HS-27A (cell line): ENCODE results near the gene RASA1.

Experiments used
- DNase-seq: peaks from one replicate; pipeline ENCODE4 v3.0.0-alpha.2; 2012; ENCODE audit warnings: low read depth, missing footprints

RASA1 gene

DNA sequence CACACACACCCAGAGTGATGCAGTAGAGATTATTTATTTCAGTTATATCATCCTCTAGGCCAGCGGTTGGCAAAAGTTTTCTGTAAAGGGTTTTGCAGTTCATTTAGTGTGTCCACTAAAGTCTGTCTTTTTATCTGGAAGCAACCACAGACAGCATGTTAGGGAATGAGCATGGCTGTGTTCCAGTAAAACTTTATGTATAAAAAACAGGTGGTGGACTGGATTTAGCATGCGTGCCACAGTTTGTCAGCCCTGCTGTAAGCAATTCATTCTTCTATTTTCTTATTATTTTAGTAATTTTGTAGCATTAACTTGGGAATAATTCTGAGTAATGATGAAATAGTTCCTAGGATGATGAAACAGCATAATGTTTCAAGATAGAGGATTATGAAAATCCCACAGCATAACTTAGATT lies 93.4 kb downstream of the RASA1 start:
- no peak for DNase-seq

DNA sequence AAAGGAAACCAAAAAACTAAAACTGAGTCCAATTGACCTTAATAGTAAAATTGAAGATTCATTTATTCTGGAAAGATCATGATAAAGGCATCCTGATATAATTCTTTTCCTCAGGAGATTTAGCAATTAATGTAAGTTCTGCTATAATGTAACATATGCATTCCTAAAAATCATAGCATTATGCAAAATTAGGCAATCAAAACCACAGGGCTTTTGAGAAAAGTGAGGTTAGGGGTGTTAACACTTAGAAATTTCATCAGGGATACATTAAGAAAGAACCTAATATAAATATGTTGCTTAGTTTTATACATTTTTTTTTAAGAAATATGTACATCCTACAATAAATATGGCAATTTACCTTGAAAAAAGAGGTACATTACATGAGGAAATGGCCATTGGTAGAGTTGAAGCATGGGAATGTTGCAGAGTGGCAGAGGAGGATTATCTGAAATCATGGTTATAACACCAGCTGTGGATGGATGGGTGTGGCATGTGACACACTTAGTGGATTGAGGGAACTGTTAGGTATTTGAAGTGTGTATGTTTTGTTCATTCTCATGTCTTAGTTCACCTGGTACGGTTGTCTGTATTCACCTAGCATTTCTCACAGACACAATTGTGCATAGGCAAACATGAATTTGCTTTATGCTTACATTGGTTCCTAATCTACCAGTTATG lies 94.0 kb downstream of the RASA1 start:
- DNase-seq: no peak

DNA sequence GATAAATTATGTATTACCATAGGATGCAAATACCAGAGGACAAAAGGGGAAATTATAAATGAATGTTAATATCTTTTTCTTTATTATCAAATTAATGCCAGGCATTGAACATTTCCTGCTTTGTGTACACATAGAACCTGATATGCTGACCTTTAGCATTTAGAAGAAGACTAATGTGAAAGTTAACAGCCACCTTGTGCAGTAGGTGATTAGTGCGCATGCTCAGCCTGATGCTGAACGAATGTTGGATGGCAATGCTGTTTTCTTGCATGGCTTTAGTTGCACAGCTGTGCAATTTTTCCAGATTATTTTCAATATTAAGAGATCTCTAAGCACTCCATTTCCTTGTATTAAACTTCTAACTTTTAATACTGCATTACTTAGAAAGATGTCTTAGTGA lies 99.6 kb downstream of the RASA1 start:
- DNase-seq: no peak

DNA sequence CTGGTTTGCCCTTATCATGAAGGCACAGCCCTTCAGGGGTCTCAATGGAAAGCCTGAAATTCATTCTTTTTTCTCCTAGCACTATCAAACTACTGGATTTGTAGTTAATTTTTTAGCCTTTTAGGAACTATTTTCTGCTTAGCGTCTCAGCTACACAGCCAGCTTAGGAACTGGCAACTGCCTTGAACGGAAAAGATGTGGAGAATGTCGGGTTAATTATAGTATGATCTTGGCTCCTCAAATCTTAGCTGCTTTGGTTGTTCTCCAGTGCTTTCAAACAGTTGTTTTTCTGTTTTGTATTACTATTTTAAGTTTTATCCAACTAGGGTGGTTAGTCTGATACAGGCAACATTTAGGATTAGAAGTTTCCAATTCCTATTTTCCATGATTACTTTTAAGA lies 100.9 kb downstream of the RASA1 start:
- no peak for DNase-seq

DNA sequence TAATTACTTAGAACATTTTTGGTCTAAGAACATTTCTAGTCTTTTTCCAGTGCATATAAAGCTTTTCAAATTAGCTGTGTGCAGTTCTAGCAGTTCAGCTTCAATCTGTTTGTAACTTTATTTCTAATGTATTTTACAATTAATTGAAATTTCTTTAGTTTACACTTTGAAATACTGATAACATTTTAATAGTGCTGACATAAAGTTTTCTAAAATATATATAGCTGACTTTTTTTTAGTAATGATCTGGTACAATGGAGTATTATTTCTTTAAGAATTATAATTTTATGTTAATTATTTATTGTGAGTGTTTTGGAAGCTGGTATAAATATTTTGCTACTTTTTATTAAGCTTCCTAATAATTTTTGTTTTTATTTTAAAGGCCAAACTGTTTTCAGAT lies 101.7 kb downstream of the RASA1 start:
- DNase-seq: no peak

DNA sequence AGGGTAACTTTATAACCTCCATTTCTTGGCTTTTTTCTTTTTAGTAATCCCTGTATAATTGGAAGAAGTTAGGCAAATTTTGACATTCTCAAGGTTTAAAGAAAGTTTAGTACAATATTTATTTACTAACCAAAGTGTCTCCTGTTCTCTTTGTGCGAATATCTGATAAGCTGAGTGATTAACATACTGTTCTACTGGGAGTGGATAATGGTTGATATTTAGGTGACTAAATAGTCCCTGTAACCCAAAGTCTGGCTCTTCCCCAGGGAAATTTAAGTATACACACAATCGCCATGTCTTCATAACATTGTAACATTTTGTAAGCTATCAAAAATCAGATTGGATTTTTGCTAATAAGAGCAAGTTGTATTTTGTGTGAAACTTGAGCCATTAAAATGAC lies 105.0 kb downstream of the RASA1 start:
- DNase-seq: no peak

DNA sequence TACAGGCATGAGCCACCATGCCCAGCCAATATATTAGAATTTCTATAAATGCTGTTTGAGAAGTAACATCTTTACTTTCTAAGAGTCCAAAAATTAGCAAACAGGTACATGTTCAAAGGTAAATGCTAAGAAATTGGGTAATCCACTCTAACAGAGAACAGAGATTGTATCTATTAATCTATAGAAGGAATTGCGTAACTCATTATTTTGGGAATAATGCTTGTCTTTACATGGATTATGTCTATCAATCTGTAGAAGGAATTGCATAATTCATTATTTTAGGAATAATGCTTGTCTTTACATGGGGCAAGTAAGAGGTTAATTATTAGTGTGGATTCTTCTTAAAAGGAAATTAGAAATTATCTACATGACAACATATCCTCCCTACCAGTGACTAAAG lies 114.5 kb downstream of the RASA1 start:
- DNase-seq: no peak

DNA sequence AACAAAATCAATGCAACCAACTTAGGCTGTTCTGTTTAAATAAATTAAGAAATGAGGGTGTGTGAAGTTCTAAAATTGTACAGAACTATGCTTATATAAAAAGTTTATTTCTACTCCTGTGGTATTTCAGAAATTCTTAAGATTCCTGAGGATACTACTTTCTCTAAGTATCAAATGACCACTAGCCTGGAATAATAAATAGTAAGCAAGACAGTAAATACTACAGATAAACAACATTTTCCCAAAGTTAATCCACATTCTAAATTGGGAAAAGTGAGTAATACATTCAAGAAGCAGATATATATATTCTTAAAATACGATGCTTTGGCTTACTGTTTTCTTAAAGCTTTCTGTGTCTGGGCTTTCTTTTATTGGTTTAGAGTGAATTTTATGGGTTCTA lies 115.5 kb downstream of the RASA1 start:
- no peak for DNase-seq

DNA sequence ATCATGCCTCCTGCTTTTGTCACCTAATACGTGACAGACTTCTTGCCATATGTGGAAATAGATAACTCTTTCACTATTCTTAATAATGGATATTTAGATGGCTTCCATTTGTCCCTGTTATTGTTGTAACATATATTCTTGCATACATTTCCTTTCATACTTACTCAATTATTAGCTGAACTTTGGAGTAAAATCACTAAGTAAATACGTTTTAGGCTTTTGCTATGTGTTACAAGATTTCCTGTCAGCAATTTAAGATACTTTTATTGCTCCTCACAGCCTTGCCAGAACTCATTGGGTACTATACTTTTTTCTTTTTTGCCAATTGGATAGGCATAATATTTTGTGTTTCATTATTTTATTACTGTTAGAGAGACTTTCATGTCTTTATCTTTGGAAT lies 118.1 kb downstream of the RASA1 start:
- DNase-seq: no peak

DNA sequence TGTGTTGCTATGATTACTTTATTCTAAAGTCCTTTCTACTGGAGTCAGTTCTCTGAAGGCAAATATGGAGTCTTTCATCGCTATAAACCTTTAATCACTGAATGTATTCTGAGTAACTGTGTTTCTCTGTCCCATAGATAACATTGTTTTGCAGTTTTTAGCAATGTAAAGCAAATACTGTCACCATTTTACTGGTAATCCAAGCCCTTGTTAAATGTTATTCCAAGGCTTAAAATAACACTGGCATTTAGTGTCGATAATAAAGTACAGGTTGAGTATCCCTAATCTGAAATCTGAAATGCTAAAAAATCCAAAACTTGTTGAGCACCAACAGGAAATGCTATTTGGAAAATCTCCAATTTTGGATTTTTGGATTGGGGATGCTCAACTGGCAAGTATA lies 120.4 kb downstream of the RASA1 start:
- DNase-seq: no peak

DNA sequence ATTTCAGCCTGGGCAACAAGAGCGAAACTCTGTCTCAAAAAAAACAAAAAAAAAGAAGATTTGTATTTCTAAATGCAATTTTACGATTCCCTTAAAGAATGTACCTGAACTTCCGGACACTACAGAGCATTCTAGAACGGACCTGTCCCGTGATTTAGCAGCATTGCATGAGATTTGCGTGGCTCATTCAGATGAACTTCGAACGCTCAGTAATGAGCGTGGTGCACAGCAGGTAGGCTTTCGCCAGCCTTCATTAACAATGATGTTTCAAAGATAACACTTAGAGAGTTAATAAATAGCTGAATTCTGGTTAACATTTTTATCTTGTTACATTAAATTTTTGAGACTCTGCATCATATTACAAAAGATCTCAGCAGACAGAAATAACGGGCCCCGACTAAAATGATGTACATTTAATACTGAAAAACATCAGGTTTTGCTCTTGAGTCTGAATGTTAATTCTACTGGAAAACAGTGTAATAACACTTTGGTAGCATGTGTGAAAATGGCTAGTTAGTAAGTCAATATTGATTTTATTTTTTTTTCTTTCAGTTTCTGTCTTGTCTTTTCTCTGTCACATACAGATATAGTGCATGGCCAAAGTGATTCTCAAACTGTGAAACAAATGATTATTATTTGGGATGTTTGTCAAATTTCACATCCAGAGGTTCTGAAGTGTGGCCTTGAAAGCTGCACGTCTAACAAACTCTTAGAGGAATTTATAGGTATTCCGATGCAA lies 121.8 kb downstream of the RASA1 start:
- DNase-seq: no peak

DNA sequence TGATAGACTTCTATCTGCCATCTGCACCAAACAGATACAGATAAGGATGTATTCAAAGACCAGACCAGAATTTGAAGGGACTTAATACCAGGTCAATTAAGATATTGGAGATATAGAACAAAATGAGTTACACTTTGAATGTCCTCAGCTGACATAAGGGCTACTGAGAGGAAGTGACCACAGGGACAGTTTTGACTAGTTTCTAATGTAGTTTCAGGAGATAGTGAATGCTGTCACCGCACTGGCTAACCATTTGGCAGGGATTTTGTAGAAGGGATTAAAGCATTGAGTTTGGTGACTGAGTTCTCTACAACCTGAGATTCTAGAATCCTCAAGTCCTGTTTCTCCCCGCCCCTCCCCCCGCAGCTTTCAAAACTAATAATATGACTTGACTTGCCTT lies 122.4 kb downstream of the RASA1 start:
- no peak for DNase-seq

DNA sequence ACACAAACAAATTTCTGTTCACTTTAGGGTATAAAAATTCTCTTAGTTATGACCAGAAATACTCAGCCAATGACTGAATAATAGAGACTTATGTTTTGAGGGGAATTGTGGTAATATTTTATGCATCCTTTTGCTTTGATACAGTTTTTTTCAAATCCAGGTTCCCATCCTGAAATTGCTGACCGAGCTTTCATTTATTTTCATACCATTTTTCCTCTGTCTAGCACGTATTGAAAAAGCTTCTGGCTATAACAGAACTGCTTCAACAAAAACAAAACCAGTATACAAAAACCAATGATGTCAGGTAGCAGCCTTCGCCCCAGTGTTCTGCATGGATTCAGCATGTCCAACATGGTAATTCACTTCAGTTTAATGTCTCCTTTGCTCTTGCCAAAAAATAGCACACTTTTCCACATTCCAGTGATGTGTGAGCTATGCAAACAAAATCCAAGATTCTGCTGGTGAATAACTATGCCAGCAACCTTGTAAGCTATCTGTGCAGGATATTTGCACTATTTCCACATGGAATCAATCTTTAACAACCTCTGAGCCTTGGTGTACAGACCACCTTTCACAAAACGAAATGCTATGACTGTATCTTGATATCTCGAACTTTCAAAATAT lies 123.0 kb downstream of the RASA1 start:
- no peak for DNase-seq

DNA sequence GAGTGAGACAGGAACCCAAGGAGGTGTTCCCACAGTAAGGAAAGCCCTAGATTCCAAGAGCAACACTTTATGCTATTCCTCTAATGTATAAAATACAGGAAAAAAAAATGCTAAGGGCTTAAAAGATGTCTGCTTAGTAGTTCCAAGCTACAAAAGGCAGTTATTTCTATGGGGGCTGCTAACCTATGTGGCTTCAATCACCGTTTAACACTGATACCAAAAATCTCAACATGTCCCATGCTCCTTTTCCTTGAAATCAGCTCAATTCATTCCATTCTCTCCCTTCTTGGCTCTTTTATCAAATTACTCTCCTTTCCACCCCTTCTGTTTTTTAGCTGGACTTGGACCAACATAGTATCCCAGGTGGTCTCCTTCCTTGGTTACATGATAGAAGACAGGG lies 124.5 kb downstream of the RASA1 start:
- DNase-seq: no peak

DNA sequence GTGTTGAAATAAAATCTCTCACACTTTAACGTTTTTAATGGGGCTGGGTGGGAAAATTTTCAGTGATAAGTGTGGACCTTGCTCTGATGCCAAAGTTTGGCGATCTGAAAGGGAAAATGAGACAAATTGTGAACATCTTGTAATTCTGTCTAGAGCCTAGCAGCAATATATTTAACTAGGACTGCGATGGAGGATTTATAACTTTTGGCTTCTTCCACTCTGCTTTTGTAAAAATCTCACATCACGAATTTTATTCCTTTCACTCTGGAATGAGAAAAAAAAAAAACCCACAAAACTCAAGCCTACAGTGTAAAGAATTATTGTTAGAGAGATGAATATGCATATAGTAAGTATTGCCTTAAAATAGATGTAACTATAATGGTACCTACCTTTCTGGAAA lies 125.1 kb downstream of the RASA1 start:
- no peak for DNase-seq

DNA sequence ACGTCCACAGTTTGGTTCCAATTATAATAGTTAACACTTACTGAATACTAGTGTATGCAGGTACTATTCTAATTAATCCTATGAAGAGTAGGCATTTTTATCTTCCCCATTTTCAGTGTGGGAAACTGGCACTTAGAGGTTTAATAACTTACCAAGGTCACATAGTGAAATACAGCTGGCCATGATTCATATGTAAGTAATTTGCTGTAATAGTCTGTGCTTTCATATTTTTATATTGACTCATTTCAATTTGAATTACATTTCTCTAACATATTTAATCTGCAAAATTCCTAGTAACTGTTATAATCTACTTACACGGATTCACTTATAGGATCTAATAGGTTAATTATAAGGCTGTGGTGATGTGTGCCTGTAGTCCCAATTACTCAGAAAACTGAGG lies 125.6 kb downstream of the RASA1 start:
- DNase-seq: no peak

DNA sequence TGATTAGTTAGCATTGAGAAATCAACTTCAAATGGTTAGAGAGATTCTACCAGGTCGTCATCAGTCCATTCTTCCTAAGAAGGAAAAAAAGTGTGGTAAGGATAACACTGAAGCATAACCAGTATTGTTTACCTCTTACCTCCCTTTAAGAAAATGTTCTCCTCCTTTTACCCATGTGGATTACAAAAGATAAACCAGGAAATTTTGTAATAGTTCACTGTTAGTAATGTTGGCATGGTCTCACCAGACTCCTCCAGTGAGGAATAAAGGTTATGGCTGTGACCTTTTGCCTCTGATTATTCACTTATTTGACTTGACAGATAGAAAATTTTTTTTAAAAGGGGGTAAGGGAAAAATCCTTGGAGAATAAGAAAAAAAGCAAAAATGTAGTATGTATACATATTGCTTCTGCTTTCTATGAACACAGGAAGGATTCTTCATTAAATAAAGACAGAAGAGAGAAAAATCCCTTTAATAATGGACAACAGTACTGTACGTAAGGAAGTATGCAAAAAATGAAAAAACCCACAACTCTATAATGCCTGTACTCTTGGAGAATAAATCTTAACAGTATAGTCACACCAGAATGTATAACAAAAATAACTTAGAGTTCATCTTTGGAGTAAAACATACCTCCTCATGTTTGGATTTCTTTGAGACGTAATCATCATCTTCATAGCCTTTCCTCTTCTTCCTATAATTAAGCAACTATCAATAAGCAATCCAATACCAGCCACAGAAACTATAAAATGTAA lies 126.9 kb downstream of the RASA1 start:
- DNase-seq: no peak

DNA sequence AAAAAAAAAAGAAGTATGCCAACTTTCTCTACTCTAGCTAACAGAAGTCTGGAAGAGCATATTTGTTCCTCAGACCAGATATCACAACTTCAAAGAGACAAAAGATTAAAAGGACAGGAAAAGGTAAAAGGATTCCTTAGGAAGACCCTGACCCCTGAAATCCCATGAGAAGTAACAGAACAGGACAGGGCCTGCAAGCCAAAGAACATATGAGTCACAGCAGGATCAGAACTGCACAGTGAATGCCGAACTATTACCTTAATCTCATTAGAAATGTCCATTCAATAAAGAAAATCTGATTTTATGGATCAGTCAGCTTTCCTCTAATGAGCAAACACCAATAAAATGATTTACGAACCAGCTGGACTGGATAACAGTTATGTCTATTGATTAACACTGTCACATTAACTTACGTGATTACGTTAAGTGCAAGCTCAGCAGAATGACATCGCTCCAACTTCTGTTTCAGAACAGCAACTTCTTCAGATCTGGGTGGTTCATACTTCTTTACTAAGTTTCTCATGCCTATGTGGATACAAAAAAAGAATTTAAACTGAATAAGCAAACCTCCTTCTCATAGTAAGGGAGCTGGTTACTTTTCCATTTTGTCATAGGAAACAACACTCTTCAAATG lies 131.4 kb downstream of the RASA1 start:
- DNase-seq: no peak

DNA sequence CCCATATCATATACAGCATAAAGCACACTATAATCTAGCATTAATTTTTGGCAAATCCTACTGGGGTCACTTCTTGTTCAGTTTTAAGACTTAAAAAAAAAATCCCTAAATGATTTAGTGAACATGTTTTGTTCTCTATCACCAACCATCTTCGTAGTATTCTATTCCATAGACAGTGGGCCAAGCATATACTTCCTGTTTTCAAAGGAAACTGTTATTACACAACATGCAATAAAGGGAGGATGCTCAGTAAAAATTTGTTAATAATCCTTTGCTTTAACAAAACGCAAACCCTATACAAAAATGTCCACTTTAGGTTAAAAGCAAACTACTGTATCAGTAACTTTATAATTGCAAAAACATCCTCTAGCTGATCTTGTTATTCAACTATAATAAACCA lies 132.0 kb downstream of the RASA1 start:
- no peak for DNase-seq

DNA sequence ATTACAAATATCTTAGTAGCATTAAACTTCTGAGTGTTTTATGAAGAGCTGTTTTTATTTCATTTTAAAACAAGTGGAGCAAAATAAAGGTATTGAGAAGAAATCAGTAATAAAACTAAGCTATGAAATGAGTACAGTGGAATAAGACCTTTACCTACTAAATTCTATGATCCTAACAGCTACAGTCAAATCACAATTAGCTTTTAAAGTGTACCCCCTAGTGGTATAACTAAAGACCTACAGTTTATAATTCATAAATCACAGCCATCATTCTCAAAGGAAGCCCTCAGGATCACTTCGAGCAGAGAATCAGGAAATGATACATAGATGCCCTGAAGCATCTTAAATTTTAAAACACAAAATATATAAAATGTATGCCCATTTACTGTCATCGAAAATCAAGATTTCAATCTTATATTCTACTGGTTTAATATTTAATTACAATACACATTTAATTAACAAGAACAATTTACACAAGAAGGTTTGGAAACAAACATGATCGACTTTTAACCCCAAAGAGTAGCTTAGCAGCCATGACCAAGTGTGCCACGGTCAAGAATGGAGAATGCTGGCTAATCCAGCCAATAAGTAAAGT lies 132.7 kb downstream of the RASA1 start:
- DNase-seq: no peak

DNA sequence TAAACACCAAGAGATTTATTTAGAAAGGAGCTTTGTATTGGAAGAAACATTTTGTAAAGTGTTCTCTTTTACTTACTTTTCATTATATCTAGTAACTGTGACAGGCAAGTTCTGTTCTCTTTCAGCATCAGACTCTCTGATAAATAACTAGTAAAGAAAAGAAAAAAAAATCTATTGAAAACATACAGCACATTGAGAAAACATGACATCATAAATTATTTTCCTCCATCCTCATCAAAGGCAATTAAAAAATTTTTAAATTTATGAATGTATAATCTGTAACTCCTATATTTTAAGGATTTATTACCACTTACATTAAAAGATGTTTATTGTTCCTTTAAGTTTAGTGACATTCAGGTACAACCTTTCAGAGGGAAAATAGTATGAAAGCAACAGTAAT lies 133.9 kb downstream of the RASA1 start:
- no peak for DNase-seq

DNA sequence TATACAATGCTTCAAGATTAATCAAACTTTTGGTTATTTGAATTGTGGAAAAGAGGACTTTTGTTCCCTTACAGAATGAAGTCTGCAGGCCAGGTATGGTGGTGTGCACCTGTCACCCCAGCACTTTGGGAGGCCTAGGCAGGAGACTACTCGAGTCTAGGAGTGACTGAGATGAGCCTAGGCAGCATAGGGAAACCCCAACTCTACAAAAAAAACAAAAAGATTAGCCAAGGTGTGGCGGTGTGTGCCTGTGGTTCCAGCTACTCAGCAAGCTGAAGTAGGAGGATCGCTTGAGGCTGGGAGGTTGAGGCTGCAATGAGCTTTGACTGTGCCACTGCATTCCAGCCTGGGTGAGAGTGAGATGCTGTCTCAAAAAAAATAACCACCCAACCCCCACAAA lies 135.7 kb downstream of the RASA1 start:
- DNase-seq: no peak
